CD8-positive, alpha-beta memory T cell (primary cell): ENCODE results near the gene DIP2A. TPM values are rescaled to one million over a fixed set of nuclear protein-coding genes. Genes with fewer than 3 reads are reported as not detected.
"Not testable (repeated sequence)": the region's sequence is repeated elsewhere in the genome, so short reads cannot be mapped to it uniquely, and the experiment has no call there.

ENCODE experiments used
- CTCF ChIA-PET: fragments of 350-600 bp; sonication (Branson Sonifier 250); formaldehyde crosslinking; loops from one replicate; lab custom pipeline; 2021; ENCODE audit warnings: antibody characterized with exemption; lab: Charles Lee
- POLR2A ChIA-PET: fragments of 350-600 bp; sonication (Branson Sonifier 250); formaldehyde crosslinking; loops from one replicate; lab custom pipeline; 2021; ENCODE audit warnings: antibody characterized with exemption; lab: Charles Lee
- DNase-seq, 5 donors: peaks; one replicate each; pipeline versions ENCODE4 v3.0.0 to v3.0.0-alpha.2; 2020 to 2022; ENCODE audit warnings: mixed read lengths in 1 of 5
- H3K27ac ChIP-seq: one replicate; pipeline ENCODE4 v1.7.0; 2013; ENCODE audit warnings: low read depth, mild to moderate bottlenecking, low read length, moderate library complexity
- H3K27me3 ChIP-seq: 2 replicates; pipeline ENCODE4 v1.7.0; 2013; ENCODE audit warnings: low read length, mild to moderate bottlenecking; ENCODE audit not compliant: insufficient read depth, poor library complexity, severe bottlenecking
- H3K36me3 ChIP-seq: 2 replicates; pipeline ENCODE4 v1.7.0; 2013; ENCODE audit warnings: mild to moderate bottlenecking, low read length, moderate library complexity; ENCODE audit not compliant: insufficient read depth
- H3K4me1 ChIP-seq: 2 replicates; pipeline ENCODE4 v1.7.0; 2013; ENCODE audit warnings: mild to moderate bottlenecking, low read length, moderate library complexity; ENCODE audit not compliant: insufficient read depth
- H3K4me3 ChIP-seq: 2 replicates; pipeline ENCODE4 v1.7.0; 2013; ENCODE audit warnings: mild to moderate bottlenecking, low read length
- H3K9me3 ChIP-seq: 2 replicates; pipeline ENCODE4 v1.7.0; 2013; ENCODE audit warnings: mild to moderate bottlenecking, low read length
- H3K27ac Mint-ChIP-seq, 8 donors: one replicate each; pipeline ENCODE4 v1.8.0; 2020 to 2021; ENCODE audit warnings: mixed read lengths in 8 of 8, mild to moderate bottlenecking in 6 of 8, inconsistent platforms in 3 of 8, moderate library complexity in 3 of 8
- H3K27me3 Mint-ChIP-seq, 2 donors: one replicate each; pipeline ENCODE4 v1.8.0; 2020 to 2021; ENCODE audit warnings: mixed read lengths in 2 of 2, mild to moderate bottlenecking in 1 of 2, moderate library complexity in 1 of 2
- H3K36me3 Mint-ChIP-seq, 3 donors: one replicate each; pipeline ENCODE4 v1.8.0; 2020 to 2021; ENCODE audit warnings: mixed read lengths in 3 of 3, inconsistent platforms in 1 of 3, mild to moderate bottlenecking in 1 of 3
- H3K4me1 Mint-ChIP-seq, 3 donors: one replicate each; pipeline ENCODE4 v1.8.0; 2020 to 2021; ENCODE audit warnings: mixed read lengths in 3 of 3, inconsistent platforms in 1 of 3, mild to moderate bottlenecking in 1 of 3
- H3K4me3 Mint-ChIP-seq, 7 donors: one replicate each; pipeline ENCODE4 v1.8.0; 2020 to 2021; ENCODE audit warnings: mixed read lengths in 7 of 7, mild to moderate bottlenecking in 6 of 7, moderate library complexity in 4 of 7, inconsistent platforms in 2 of 7
- H3K9me3 Mint-ChIP-seq, 5 donors: one replicate each; pipeline ENCODE4 v1.8.0; 2020 to 2022; ENCODE audit warnings: mixed read lengths in 5 of 5, mild to moderate bottlenecking in 3 of 5, moderate library complexity in 2 of 5, inconsistent platforms in 1 of 5
- polyA plus RNA-seq: library from polyadenylated mRNA; unstranded; fragments of 300-500 nt; fragmentation: Illumina TruSeq; gene quantifications from one replicate; pipeline ENCODE4 v1.2.3, GENCODE V29; 2021
- total RNA-seq, 2 experiments: library from RNA; stranded (reverse); gene quantifications; one replicate each; pipeline ENCODE4 v1.2.3, GENCODE V29; 2021

Gene DIP2A
- total and polyA plus RNA-seq, 3 experiments from 2014 or later = 29.7 to 32.6 (median 29.9) TPM

- Mint-ChIP-seq H3K4me3 (no peak overlapping the region), H3K27ac (peak overlapping the region in 3 of 8 donors; percentile 17 to 68 (median 27))
- POLR2A ChIA-PET = no interaction called here
These were observed 15.8 kb upstream of the DIP2A start for GRCh38 chr21:46442938-46443337.

GRCh38 chr21:46443910-46444309, 14.8 kb upstream of the DIP2A start:
- no peak overlapping the region for H3K27ac ChIP-seq
- H3K27me3 ChIP-seq = no peaks in the 10 kb centered on the region
- H3K27ac Mint-ChIP-seq = peak overlapping the region in 4 of 8 donors; percentile 29 to 76 (median 42)
- no peaks in the 10 kb centered on the region for H3K4me1 ChIP-seq
- ChIA-PET POLR2A (no interaction called here), CTCF (no interaction called here)
- H3K9me3 ChIP-seq = no peaks in the 10 kb centered on the region
- H3K9me3 Mint-ChIP-seq = peaks cover 4 to 12% (median 8%) of the 10 kb centered on the region in 5 donors
- H3K36me3 ChIP-seq = peaks cover 30% of the 10 kb centered on the region
- no peak overlapping the region for H3K4me3 Mint-ChIP-seq
- H3K36me3 Mint-ChIP-seq = peaks cover 19 to 73% (median 23%) of the 10 kb centered on the region in 3 donors
- H3K4me3 ChIP-seq = no peak overlapping the region
- DNase-seq = no peak
- H3K4me1 Mint-ChIP-seq = peaks cover 6 to 13% (median 9%) of the 10 kb centered on the region in 3 donors
- H3K27me3 Mint-ChIP-seq = no peaks in the 10 kb centered on the region

More at GRCh38 chr21:46442938-46443337, 15.8 kb upstream of the DIP2A start:
- Mint-ChIP-seq H3K36me3 (peaks cover 12 to 73% (median 18%) of the 10 kb centered on the region in 3 donors), H3K27me3 (no peaks in the 10 kb centered on the region), H3K4me1 (peaks cover 5 to 13% (median 6%) of the 10 kb centered on the region in 3 donors), H3K9me3 (peaks cover 0 to 5% (median 0%) of the 10 kb centered on the region in 5 donors)
- no peaks in the 10 kb centered on the region for H3K4me1 ChIP-seq
- no peak for DNase-seq
- no peak overlapping the region for H3K27ac ChIP-seq
- H3K27me3 ChIP-seq = no peaks in the 10 kb centered on the region
- H3K9me3 ChIP-seq = no peaks in the 10 kb centered on the region
- H3K36me3 ChIP-seq = peaks cover 30% of the 10 kb centered on the region
- CTCF ChIA-PET = no interaction called here
- no peak overlapping the region for H3K4me3 ChIP-seq

DNA sequence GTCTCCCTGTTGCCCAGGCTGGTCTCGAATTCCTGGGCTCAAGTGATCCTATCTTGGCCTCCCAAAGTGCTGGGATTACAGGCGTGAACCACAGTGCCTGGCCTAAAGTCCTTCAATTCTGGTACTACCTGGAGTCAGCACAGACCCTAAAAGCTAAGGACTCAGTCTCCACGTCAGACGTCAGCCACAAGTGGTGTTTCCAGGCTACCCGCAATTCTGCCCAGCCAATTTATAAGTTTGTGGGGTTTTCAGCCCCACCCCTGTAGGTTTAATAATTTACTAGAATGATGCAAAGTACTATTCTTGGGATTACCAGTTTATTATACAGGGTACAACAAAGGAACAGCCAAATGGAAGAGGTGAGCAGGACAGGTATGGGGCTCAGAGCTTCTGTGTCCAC, 10.6 kb upstream of the DIP2A start:
- Mint-ChIP-seq H3K36me3 (peaks cover 13 to 39% (median 16%) of the 10 kb centered on the region in 3 donors), H3K4me3 (no peak overlapping the region), H3K9me3 (peaks cover 4 to 13% (median 11%) of the 10 kb centered on the region in 5 donors), H3K4me1 (peaks cover 11 to 35% (median 17%) of the 10 kb centered on the region in 3 donors), H3K27me3 (no peaks in the 10 kb centered on the region), H3K27ac (peak overlapping the region in 2 of 8 donors; percentile 7 to 63)
- no peak overlapping the region for H3K4me3 ChIP-seq
- H3K36me3 ChIP-seq = peaks cover 5% of the 10 kb centered on the region
- no peaks in the 10 kb centered on the region for H3K9me3 ChIP-seq
- CTCF ChIA-PET = no interaction called here
- H3K4me1 ChIP-seq = no peaks in the 10 kb centered on the region
- H3K27me3 ChIP-seq = no peaks in the 10 kb centered on the region
- H3K27ac ChIP-seq = no peak overlapping the region
- DNase-seq = no peak
- POLR2A ChIA-PET = no interaction called here

DNA sequence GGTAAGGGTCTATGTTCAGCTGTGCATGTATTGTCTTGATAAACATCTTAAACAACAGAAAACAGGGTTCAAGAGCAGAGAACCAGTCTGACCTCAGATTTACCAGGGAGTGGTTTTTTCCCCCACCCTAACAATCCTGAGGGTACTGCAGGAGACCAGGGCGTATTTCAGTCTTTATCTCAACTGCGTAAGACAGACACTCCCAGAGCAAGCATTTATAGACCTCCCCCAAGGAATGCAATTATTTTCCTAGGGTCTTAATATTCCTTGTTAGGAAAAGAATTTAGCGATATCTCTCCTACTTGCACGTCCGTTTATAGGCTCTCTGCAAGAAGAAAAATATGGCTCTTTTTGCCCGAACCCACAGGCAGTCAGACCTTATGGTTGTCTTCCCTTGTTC, 9.8 kb upstream of the DIP2A start:
- POLR2A ChIA-PET, CTCF ChIA-PET, H3K36me3 ChIP-seq, H3K27ac ChIP-seq, H3K4me3 ChIP-seq, H3K4me3 Mint-ChIP-seq, DNase-seq, H3K27me3 Mint-ChIP-seq, H3K9me3 ChIP-seq, H3K27me3 ChIP-seq, H3K4me1 ChIP-seq: not testable (repeated sequence)
- peaks cover 15 to 35% (median 19%) of the 10 kb centered on the region in 3 donors for H3K4me1 Mint-ChIP-seq
- peak overlapping the region in 2 of 8 donors; percentile 7 to 89 for H3K27ac Mint-ChIP-seq
- peaks cover 4 to 13% (median 11%) of the 10 kb centered on the region in 5 donors for H3K9me3 Mint-ChIP-seq
- peaks cover 13 to 36% (median 16%) of the 10 kb centered on the region in 3 donors for H3K36me3 Mint-ChIP-seq

DNA sequence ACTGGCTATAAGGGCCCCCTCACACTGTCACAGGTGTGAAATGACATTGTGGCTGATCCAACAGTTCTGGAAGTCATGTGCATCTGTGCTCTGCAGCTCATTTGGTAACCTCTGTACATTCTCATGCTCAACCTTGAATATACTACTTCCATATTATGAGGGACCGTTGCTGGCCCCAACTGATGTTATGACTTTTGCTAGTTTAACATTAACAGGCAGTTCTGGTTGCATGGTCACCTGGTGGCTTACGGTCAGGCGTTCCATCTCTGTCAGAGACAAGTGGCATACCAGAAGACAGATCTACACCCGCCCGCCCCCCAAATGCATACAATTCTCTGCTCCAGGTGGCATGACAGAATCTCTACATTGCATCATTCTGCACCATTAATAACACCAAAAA, 6.0 kb upstream of the DIP2A start:
- Mint-ChIP-seq H3K36me3 (peaks cover 10 to 39% (median 10%) of the 10 kb centered on the region in 3 donors), H3K27ac (peak overlapping the region in 1 of 8 donors; percentile 40), H3K4me3 (no peak overlapping the region), H3K4me1 (peaks cover 41 to 47% (median 45%) of the 10 kb centered on the region in 3 donors), H3K9me3 (peaks cover 4 to 11% (median 8%) of the 10 kb centered on the region in 5 donors), H3K27me3 (no peaks in the 10 kb centered on the region)
- Histone ChIP-seq H3K27me3 (no peaks in the 10 kb centered on the region), H3K4me1 (peaks cover 22% of the 10 kb centered on the region), H3K9me3 (no peaks in the 10 kb centered on the region), H3K36me3 (peaks cover 4% of the 10 kb centered on the region), H3K4me3 (no peak overlapping the region), H3K27ac (no peak overlapping the region)
- ChIA-PET POLR2A (no interaction called here), CTCF (no interaction called here)
- DNase-seq = no peak

GRCh38 chr21:46454142-46454541, 4.5 kb upstream of the DIP2A start:
- no peaks in the 10 kb centered on the region for H3K27me3 Mint-ChIP-seq
- CTCF ChIA-PET = no interaction called here
- no peak overlapping the region for H3K27ac ChIP-seq
- H3K4me3 Mint-ChIP-seq = no peak overlapping the region
- H3K4me3 ChIP-seq = no peak overlapping the region
- H3K4me1 ChIP-seq = peaks cover 26% of the 10 kb centered on the region
- no peak for DNase-seq
- H3K36me3 ChIP-seq = peaks cover 4% of the 10 kb centered on the region
- H3K36me3 Mint-ChIP-seq = peaks cover under 1 to 36% (median 5%) of the 10 kb centered on the region in 3 donors
- peaks cover 0 to 2% (median 0%) of the 10 kb centered on the region in 5 donors for H3K9me3 Mint-ChIP-seq
- H3K27ac Mint-ChIP-seq = peak overlapping the region in 1 of 8 donors; percentile 30
- no peaks in the 10 kb centered on the region for H3K9me3 ChIP-seq
- peaks cover 40 to 49% (median 48%) of the 10 kb centered on the region in 3 donors for H3K4me1 Mint-ChIP-seq
- POLR2A ChIA-PET = no interaction called here
- H3K27me3 ChIP-seq = no peaks in the 10 kb centered on the region

GRCh38 chr21:46454634-46455390, 3.9 kb upstream of the DIP2A start:
- peak overlapping the region in 1 of 7 donors; percentile 27 for H3K4me3 Mint-ChIP-seq
- peaks cover 0 to 37% (median 5%) of the 10 kb centered on the region in 3 donors for H3K36me3 Mint-ChIP-seq
- DNase-seq = no peak
- peaks cover 28% of the 10 kb centered on the region for H3K4me1 ChIP-seq
- no peaks in the 10 kb centered on the region for H3K27me3 ChIP-seq
- H3K27me3 Mint-ChIP-seq = no peaks in the 10 kb centered on the region
- POLR2A ChIA-PET = interaction anchor here (0.6 kb wide), 1 partner anchor 174 kb away, joined by 3 read pairs; no protein-coding TSS in a partner anchor
- peak overlapping the region in 3 of 8 donors; percentile 30 to 67 (median 44) for H3K27ac Mint-ChIP-seq
- no peak overlapping the region for H3K27ac ChIP-seq
- H3K36me3 ChIP-seq = peaks cover 4% of the 10 kb centered on the region
- no peaks in the 10 kb centered on the region for H3K9me3 Mint-ChIP-seq
- no peaks in the 10 kb centered on the region for H3K9me3 ChIP-seq
- H3K4me3 ChIP-seq = no peak overlapping the region
- CTCF ChIA-PET = no interaction called here
- H3K4me1 Mint-ChIP-seq = peaks cover 40 to 51% (median 51%) of the 10 kb centered on the region in 3 donors
